Spinal cord (tissue), 4 donors: ENCODE data around the gene SPTSSA. TPM values are rescaled to one million over a fixed set of nuclear protein-coding genes. Genes with fewer than 3 reads are reported as not detected.

Source experiments
- polyA plus RNA-seq, 2 donors: library from polyadenylated mRNA; unstranded; fragments of 120-200 nt; gene quantifications; one replicate each; pipeline ENCODE4 v1.2.1, GENCODE V29; 2013; ENCODE audit not compliant: insufficient read length in 2 of 2
- total RNA-seq, 2 donors: library from RNA; depleted of rRNA in 1 of 2; stranded (reverse); fragments of 120-200 nt in 1 of 2; fragments of >200 nt in 1 of 2; gene quantifications; one replicate each; pipeline versions ENCODE4 v1.2.3 to v1.2.4, GENCODE V29; 2013 to 2014

Gene SPTSSA
- total and polyA plus RNA-seq, 4 donors = 10.0 to 41.1 (median 29.1) TPM

Other genes with a start within 250 kb of the SPTSSA start
- gene EAPP, start 77.5 kb upstream of the SPTSSA start, total RNA-seq = 10 to 100 TPM; 67.2 to 69.9 TPM
- gene EAPP, start 77.5 kb upstream of the SPTSSA start, polyA plus RNA-seq = 10 to 100 TPM; 48.3 to 53.8 TPM
- gene SNX6, start 167.9 kb upstream of the SPTSSA start, total RNA-seq = 100 to 1,000 TPM; 105 to 119 TPM
- 10 to 100 TPM; 63.0 to 82.2 TPM for gene SNX6, start 167.9 kb upstream of the SPTSSA start, polyA plus RNA-seq